GM18870 (cell line): ENCODE measurements around the gene EID2B.

ENCODE experiments used
- ATAC-seq: cut with Tn5 transposase; IDR thresholded peaks from one replicate; pipeline ENCODE4 v1.9.1; 2021; ENCODE audit warnings: moderate library complexity; ENCODE audit not compliant: unreplicated experiment

Gene EID2B, protein sequence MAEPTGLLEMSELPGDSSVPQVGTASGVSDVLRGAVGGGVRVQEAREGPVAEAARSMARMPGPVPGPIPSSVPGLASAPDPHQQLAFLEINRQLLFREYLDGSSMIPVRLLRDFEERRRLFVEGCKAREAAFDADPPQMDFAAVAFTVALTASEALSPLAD

DNA sequence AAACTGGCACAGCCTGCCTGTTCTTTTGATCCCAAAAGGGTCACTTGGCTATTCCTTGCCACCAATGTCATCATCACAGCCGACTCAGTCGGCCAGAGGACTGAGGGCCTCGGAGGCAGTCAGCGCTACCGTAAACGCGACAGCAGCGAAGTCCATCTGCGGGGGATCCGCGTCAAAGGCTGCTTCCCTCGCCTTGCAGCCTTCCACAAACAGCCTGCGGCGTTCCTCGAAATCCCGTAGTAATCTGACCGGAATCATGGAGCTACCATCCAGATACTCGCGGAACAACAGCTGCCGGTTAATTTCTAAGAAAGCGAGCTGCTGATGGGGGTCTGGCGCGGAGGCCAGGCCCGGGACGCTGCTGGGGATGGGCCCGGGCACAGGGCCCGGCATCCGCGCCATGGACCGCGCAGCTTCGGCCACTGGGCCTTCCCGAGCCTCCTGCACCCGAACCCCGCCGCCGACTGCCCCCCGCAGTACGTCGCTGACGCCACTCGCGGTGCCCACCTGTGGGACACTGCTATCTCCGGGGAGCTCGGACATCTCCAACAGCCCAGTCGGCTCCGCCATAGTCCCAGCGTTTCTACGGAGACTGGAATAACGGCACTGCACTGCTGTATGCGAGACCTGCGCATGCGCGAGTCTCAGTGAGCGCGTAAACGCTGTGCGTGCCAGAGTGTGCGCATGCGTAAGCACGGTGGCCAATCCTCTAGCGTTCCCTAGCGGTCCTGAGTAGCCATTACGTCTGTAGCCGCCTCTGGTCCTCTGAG lies at the start of gene EID2B:
EID2B (minus strand) TSS at position 620 of the 770 bp plus-strand sequence; CDS start at position 570, 50 bp downstream.
- peak; percentile 91 for ATAC-seq

DNA sequence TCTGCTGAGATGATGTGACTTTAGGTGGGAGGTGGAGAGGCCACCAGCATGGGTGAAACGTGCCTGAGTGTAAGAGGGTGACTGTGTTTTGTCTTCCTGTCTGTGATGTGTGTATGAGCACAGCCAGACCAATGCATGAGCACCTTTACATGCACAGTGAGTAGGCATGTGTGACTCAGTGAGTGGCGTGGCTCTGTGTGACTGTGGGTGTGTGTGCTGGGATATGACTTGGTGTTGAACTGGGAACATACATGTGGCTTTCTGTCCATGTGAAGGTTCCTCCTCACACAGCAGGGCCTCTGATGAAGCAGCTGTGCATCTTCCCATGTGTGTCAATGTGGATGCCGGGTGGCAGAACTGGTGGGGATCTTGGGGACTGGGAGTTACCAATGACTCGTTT lies 49.8 kb upstream of the EID2B start:
- ATAC-seq = no peak

DNA sequence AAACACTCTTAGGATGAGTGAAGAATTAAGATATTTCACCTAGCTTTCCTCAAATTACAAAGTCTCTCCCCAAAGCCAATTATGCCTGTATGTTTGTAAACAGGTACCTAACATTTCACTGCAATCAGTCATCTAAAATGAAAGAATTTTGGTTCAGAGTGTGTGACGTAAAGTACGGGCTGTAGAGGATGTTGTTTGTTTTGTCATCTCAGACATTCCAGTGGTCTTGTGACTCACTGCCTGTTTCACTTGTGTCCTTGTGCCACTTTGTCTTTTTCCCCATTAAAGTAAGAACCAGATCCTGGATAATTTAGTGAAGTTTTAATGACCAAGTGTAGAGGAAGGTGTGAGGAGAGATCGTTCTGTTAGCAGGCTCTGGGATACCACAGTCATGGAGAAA lies 36.0 kb upstream of the EID2B start:
- ATAC-seq = no peak

DNA sequence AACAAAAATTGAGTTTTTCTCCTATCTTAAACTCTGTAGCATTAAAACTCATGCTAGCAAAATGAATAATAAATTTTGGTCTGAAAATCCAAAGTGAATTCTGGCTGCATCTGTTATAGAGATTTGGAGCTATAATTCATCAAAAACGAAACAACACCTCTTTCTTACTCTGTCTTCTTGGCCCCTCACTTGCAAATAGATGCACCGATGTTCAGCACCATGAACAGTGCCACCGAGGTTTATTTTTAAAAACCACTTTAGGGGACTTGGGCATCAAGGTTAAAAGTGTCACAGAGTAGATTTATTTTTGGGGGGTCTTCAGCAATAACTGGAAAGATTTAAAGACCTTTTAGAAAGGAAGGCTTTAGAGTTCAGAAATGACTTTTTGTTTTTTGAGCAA lies 33.4 kb upstream of the EID2B start:
- ATAC-seq = no peak

DNA sequence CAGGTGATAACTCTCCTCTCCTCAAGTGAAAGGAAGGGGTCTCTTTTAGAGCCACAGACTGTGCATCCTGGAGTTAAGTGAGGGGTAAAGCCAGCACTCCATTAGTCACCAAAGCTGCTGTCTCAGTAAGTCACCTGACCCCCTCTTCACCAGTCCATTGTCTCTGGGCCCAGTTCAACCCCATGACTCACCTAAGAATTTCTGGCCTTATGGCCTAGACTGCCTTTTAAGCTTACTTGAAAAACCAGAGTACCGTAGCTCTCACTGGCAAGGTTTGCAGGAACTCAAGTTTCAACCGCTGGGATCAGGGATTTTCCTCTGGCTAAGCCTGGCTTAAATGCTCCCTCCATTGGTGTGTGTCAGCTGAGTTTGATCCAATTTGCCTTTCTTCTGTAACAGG lies 30.8 kb upstream of the EID2B start:
- ATAC-seq = no peak

DNA sequence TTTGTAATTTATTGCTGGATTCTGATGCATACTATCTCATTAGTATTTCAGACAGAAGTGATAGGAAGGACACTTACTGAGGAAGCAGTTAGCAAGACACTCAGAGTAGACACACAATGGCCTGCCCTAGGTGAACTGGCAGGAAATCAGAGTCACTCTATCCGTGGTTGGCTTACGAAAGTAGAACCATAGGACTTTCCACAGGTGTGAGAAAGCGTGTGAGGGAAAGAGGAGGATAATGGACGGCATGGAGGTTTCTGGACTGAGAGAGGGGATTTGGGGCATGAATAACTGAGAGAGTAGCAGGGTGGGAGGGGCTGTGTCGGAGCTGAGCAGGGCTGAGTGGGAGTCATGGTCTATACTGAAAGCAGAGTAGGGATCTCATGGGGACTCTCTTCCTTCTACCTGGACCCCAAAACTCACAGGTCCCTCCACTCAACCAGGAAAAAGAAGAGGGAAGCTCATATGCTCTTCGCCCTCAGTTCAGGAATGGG lies 26.0 kb upstream of the EID2B start:
- ATAC-seq = no peak

DNA sequence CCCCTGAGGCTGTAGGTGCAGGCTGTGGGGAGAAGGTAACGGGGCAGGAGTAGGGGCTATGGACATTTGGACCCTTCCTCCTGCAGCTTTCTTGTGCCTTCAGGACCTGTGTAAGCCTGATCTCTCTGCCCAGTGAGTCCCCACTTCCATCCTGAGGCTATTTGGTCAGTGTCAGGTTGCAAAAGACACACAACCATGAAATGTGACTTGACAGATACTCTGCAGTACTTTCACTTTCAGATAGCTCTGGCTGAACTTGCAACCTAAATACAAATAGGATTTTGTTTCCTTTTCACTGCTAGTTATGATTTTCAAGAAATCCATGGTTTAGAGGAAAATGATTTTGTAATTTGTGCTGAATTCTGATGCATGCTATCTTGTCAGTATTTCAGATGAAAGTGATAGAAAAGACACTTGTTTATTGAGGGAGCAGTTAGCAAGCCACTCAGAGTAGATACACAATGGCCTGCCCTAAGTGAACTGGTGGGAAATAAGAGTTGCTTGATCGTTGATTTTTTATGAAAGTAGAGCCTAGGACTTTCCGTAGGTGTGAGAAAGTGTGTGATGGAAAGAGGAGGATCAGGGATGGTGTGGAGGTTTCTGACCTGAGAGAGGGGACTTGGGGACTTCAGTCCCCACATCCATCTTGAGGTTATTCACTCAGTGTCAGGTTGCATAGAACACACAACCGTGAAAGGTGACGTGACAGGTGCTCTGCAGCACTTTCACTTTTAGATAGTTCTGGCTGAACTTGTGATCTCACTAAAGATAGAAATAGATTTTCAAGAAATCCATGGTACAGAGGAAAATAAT lies 25.4 kb upstream of the EID2B start:
- no peak for ATAC-seq

DNA sequence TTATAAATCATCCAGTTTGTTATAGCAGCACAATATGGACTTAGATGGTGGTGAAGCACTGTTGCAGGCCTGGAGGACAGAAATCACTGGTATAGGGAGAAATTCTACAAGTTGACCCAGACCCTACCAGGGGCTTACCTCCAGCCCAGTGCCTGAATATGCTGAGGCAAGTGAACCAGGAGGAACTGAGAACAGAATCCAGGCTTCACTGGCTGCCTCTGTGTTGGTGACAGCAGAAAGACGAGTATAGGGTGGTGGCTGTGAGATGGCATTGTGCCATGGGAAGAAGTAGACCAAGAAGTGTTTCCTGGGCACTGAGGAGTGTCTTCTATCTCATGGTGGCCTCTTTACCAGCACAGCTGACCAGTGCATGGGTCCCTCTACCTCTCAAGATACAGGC lies 23.2 kb upstream of the EID2B start:
- no peak for ATAC-seq

DNA sequence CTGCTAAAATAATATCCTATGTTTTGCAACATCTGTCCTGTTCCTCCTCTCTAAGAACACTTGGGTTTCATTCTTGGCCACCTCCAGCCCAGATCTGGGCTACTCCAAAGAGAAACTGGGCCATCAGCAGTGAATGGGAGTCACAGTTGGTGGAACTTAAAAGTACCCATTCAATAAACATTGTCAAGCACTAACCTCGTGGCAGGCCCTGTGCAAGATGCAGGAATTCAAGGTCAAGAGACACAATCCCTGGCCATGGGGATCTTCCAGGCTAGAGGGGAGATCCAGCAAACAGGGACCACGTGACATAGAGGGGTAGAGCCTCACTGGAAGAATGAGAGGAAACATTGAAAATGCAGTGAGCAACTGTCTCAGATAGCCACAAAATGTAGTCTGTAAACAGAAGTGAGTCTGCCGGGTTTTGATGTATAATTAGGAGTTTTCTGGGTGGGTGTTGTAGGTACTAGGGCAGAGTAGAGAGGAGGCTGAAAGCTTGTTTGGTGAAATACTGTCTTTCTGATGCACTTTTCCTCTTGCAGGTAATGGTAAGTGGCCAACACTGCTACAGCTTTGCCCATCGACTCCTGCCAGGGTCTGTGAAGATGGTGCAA lies 22.2 kb upstream of the EID2B start:
- ATAC-seq = no peak

DNA sequence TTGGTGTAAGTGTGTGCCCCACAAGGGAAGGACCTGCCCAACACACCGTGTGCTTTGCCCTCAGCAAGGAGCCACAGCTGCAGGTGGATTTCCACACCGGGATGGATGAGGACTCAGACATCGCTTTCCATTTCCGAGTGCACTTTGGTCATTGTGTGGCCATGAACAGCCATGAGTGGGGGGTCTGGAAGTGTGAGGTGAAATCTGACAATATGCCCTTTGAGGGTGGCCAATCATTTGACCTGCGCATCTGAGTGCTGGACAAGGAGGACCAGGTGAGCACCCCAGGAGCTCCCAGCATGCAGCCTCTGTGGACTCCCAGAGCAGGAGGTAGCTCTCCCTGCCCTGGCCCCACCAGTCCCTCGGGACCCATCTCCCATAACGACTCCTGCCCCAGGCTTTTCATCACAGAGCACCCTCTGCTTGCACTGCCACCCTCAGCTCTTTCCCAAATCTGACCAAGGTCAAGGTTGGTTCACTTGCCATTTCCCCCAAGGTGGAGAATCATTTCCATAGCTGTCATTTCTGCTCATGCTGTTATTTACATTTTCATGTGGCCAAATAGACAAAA lies 20.5 kb upstream of the EID2B start:
- no peak for ATAC-seq

DNA sequence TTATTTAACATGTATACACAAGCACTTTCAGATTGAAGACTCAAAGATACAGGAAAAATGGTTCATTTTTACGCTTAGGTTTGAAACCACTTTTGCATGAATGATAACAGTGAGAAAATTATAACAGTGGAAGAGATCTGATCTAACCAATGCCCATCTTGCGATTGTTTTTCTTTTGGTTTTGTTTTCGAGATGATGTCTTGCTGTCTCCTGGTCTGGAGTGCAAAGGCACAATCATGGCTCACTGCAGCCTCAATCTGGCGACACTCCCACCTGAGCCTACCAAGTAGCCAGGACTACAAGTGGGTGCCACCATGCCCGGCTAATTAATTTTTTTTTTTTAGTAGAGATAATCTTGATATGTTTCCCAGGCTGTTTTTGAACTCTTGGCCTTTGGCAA lies 17.5 kb upstream of the EID2B start:
- no peak for ATAC-seq

DNA sequence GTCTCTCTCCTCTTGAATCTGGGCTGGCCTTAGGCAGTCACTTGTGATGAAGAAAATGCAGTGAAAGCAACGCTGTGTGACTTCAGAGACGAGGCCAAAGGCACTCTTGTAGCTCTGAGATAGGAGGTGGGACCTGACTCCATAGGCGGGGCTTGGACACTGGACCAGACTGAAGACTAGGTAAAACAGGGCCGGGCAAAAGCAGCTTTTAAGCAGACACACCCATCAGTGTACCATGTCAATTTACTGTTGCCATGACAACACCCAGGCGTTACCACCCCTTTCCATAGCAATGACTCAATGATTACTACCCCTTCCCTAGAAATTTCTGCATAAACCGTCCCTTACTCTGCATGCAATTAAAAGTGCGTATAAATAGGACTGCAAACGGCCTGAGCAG lies 13.9 kb upstream of the EID2B start:
- ATAC-seq = no peak

DNA sequence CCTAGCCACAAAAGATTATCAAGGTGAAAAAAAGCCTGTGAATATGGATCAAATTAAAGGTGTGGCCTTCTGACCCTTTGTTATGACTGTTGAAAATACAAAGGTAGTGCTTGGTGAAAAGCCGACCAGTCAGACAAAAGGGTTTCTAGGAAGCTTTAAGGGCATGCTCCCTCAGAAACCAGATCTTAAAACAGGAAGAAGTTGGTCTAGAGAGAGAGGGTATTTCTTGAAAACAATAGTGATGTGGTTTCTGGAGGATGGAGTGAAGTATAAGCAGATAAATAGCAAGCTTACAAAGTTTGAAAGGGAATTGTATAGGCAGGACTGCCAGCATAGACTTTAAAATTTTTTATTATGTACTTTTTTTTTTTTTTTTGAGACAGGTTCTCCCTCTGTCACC lies 12.3 kb upstream of the EID2B start:
- ATAC-seq = no peak

DNA sequence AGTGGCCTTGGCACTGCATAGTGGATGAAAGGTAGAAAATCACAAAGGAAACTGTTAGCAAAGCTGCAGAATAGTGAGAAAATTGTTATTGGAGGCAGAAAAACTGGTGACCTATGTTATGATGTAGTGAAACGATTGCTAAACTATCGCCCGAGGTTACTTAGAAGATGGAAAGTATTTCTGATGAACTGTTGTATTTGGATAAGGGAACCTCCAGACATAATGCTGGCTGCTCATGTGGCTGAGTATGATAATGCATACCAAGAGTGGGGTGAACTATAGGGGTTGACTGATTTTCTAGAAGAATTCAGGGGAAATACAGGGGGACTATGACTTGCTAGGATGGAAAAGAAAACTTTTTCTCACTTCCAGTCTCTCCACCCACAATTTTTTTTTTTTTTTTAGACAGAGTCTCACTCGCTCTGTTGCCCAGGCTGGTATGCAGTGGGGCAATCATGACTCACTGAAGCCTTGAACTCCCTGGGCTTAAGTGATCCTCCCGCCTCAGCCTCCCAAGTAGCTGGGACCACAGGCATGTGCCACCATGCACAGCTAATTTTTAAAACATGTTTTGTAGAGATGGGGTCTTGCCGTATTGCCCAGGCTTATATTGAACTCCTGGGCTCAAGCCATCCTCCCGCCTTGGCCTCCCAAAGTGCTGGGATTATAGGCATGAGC lies 11.7 kb upstream of the EID2B start:
- no peak for ATAC-seq

DNA sequence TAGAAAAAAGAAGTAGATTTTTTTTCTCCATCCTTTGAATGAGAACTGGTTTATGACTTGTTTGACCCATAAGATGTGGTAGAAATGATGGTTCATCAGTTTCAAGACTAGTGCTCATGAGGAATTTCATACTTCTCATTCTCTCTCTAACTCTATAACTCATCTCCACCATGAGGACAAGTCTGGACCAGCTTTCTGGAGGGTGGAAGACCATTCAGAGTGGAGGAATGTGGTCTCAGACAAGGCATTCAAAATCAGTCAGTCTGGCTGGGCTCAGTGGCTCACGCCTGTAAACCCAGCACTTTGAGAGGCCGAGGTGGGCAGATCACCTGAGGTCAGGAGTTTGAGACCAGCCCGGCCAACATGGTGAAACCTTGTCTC lies 10.8 kb upstream of the EID2B start:
- no peak for ATAC-seq

DNA sequence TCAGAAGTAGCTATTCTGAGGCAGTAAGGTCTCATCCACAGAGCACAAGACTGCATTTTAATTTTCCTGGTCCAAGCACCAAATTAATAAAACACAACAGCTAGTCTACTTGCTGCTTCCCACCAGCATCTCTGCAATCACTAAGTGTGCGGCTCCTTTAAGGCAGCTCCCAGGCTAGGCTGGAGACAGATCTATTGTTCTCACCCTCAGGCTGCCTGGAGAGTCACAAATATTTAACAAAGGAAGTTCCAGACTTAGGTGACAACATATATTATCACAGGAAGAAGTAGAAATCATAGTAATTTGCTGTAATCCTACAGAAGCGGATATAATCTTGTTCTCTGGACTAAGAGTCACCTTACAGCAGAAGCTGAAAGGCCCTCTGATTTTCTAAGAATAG lies 9.6 kb upstream of the EID2B start:
- ATAC-seq = no peak

DNA sequence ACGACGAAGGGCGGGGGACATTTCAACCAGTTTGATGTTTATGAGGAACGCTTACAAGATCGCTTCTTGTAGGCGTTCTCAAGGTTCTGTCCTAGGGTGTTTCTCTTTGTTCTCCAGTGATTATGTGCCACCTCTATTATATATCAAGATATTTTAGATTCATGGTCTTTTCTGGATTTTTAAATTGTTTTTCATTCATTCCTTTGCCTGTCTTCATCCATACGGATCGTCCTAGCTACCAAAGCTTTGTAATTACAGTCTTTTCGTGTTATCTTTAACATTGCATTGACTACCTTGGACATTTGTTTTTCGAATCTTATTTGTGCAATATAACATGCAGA lies 7.7 kb upstream of the EID2B start:
- no peak for ATAC-seq

DNA sequence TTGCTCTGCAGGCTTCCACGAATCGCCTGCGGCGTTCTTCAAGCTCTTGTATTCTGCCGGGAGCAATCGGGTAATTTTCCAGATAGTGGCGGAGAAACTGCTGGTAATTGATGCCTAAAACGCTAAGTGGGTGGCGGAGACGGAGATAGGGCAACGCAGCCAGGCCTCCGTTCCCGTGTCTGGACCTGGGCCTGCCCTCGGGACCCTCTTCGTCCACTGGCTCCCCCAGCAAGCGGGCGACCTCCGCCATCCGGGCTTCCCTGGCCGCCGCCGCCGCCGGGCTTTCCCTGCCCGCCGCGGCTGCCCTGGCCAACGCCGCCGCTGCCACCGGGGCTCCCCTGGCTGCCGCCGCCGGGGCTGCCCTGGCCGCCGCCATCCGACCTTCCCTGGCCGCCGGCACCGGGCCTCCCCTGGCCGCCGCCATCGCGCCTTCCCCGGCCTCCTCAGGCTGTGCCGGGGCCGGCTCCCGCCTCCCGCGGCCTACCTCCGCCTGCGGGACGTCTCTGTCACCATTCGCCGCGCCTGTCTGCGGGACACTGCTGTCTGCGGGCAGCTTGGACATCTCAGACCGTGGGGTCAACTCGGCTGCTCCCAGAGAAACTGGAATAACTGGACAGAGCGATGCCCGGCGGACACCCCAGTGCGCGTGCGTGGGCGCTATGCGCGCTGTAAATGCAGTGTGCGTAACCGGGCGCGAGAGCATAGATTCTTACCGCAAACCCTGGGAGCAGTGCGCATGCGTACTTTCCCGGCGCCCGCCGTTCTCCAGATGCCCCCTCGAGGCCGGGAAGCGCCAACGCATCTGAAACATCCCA lies 7.1 kb upstream of the EID2B start, which contains the start of gene EID2:
EID2 (minus strand) TSS at position 644 of the 815 bp plus-strand sequence; CDS start at position 562, 82 bp downstream.
- peak; percentile 79 for ATAC-seq

DNA sequence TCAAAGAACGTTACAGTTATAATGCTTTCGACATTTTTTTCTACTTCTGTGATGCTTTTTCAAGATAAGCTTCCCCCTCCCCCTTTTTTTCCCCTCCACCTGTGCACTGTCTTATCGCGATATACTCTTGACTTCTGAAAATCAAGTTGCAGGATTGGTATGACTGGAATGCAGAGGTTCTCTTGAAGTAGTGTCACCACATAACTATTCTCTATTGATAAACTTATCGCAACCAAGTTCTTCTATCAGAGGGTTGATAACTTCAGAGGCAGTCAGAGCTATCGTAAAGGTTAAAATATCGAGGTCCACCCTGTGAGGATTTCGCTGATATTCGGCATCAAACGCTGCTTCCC lies 6.5 kb upstream of the EID2B start:
- ATAC-seq = no peak

DNA sequence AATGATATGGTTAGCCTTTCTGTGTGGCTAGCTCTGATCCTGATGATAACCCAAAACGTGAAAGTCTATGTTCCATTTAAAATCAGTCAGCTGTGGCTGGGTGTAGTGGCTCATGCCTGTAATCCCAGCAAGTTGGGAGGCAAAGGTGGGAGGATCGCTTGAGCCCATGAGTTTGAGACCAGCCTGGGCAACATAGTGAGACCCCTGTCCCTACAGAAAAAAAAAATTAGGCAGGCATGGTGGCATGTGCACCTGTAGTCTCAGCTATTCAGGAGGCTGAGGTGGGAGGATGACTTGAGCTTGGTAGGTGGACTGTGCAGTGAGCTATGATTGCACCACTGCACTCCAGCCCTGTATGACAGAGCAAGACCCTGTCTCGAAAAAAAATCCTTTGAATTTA lies 1.1 kb upstream of the EID2B start:
- no peak for ATAC-seq
